ENCODE data around the gene GREB1L. TPM values are rescaled to one million over a fixed set of nuclear protein-coding genes. Genes with fewer than 3 reads are reported as not detected.

Gene GREB1L
- polyA plus RNA-seq, 2 of the 4 experiments (the other 2 are of a cell fraction): 1.4 to 2.8 TPM

- no peak overlapping the region for H3K27ac ChIP-seq
- 0 out of 3 replicates have a peak, but pooled peaks cover 3% of the 10 kb centered on the region for H3K4me1 ChIP-seq
- TF ChIP-seq SREBF2 (IDR thresholded peaks at IDR 0.05) (no peak), RFX5 (IDR thresholded peaks at IDR 0.05) (no peak), MAX (IDR thresholded peaks at IDR 0.05) (no peak), BHLHE40 (IDR thresholded peaks at IDR 0.05; ENCODE audit: low read depth, low read length) (no peak), EHF (CRISPR knock-in tag; IDR thresholded peaks at IDR 0.05) (no peak), RCOR1 (IDR thresholded peaks at IDR 0.05; ENCODE audit: low read depth, low read length) (no peak), RAD21 (conservative IDR thresholded peaks at IDR 0.05 in 1 of 2, IDR thresholded peaks at IDR 0.05 in 1 of 2) (no peak), HOXA7 (CRISPR knock-in tag; IDR thresholded peaks at IDR 0.05) (no peak), TP53 (CRISPR knock-in tag; IDR thresholded peaks at IDR 0.05) (no peak), MAFK (IDR thresholded peaks at IDR 0.05; ENCODE audit: partially characterized antibody) (no peak), JUN (IDR thresholded peaks at IDR 0.05) (no peak), MYC (IDR thresholded peaks at IDR 0.05; ENCODE audit: borderline replicate concordance, low read length) (no peak), FOXS1 (CRISPR knock-in tag; IDR thresholded peaks at IDR 0.05) (no peak), BCL3 (IDR thresholded peaks at IDR 0.05) (no peak), TFCP2L1 (CRISPR knock-in tag; IDR thresholded peaks at IDR 0.05) (no peak), ESRRA (IDR thresholded peaks at IDR 0.05; ENCODE audit: borderline replicate concordance, low read length) (no peak), KDM5A (IDR thresholded peaks at IDR 0.05) (no peak)
- ATAC-seq (no peak), FAIRE-seq (no peak), DNase-seq (ENCODE audit: low read depth in 1 of 2, low spot score in 1 of 2) (no peak)
- H3K4me2 ChIP-seq: no peak overlapping the region
- no CpG with 5 or more reads among the region's 2 CpGs for WGBS (ENCODE audit: missing lambda C conversion rate)
- no peaks in the 10 kb centered on the region for H3K9me3 ChIP-seq
- CTCF ChIA-PET: interaction anchor here (0.6 to 0.7 kb wide), 2 partner anchors 8 to 298 kb away, joined by 3 read pairs; no protein-coding TSS in a partner anchor
- H3K4me3 ChIP-seq: no peak overlapping the region
- POLR2A ChIA-PET: no interaction called here
These were observed 25.4 kb downstream of the GREB1L start for GRCh38 chr18:21267400-21267799.

GRCh38 chr18:21269349-21269748 is 27.3 kb downstream of the GREB1L start:
- no peak for DNase-seq (ENCODE audit: low read depth in 1 of 2, low spot score in 1 of 2)
- Histone ChIP-seq H3K27ac (no peak overlapping the region), H3K4me3 (no peak overlapping the region), H3K9me3 (no peaks in the 10 kb centered on the region), H3K4me1 (0 out of 3 replicates have a peak, but pooled peaks cover 3% of the 10 kb centered on the region), H3K4me2 (no peak overlapping the region)
- CTCF ChIA-PET: no interaction called here
- ATAC-seq: no peak
- WGBS (ENCODE audit: missing lambda C conversion rate): 3% methylated on average over 1 of the region's 1 CpG
- TF ChIP-seq CHD2 (IDR thresholded peaks at IDR 0.05; ENCODE audit: low read length, partially characterized antibody) (no peak), FOXS1 (CRISPR knock-in tag; IDR thresholded peaks at IDR 0.05) (no peak), EHMT2 (IDR thresholded peaks at IDR 0.05; ENCODE audit: low read depth) (no peak), CEBPB (IDR thresholded peaks at IDR 0.05) (no peak), RARB (CRISPR knock-in tag; IDR thresholded peaks at IDR 0.05) (no peak), BCL3 (IDR thresholded peaks at IDR 0.05) (no peak), ELK1 (IDR thresholded peaks at IDR 0.05; ENCODE audit: low read depth, low read length) (no peak), CTCF (IDR thresholded peaks at IDR 0.05) (no peak), RAD21 (conservative IDR thresholded peaks at IDR 0.05 in 1 of 2, IDR thresholded peaks at IDR 0.05 in 1 of 2) (no peak), POLR2AphosphoS2 (conservative IDR thresholded peaks at IDR 0.05; ENCODE audit: low read length) (no peak)
- POLR2A ChIA-PET: no interaction called here
- FAIRE-seq: no peak

Data from A549 (cell line).